Peyer's patch (tissue), 4 donors: ENCODE data around the gene WFIKKN2. TPM values are rescaled to one million over a fixed set of nuclear protein-coding genes. Genes with fewer than 3 reads are reported as not detected.

Experiments used
- DNase-seq, 3 donors: peaks; one replicate each; pipeline ENCODE4 v3.0.0-alpha.2; 2017 to 2019
- H3K27ac ChIP-seq, 4 donors: fragments of 200-600 bp; sonication (generic); one replicate each; pipeline ENCODE4 v1.5.1; 2016 to 2019
- H3K27me3 ChIP-seq, 2 donors: fragments of 200-600 bp; sonication (generic); one replicate each; pipeline ENCODE4 v1.5.1; 2019
- H3K36me3 ChIP-seq, 3 donors: fragments of 200-600 bp; sonication (generic); one replicate each; pipeline ENCODE4 v1.5.1; 2016 to 2019
- H3K4me1 ChIP-seq, 4 donors: fragments of 200-600 bp; sonication (generic); one replicate each; pipeline ENCODE4 v1.5.1; 2016 to 2019
- H3K4me3 ChIP-seq, 4 donors: fragments of 200-600 bp; sonication (generic); 1 replicate in 3 of 4; 2 replicates in 1 of 4; pipeline ENCODE4 v1.5.1; 2016 to 2019; ENCODE audit warnings: mild to moderate bottlenecking in 1 of 4
- H3K9me3 ChIP-seq, 4 donors: fragments of 200-600 bp; sonication (generic); one replicate each; pipeline ENCODE4 v1.5.1; 2016 to 2019; ENCODE audit warnings: mild to moderate bottlenecking in 1 of 4
- CTCF ChIP-seq, 6 experiments: fragments of 450-650 bp in 4 of 6; fragments of 200-600 bp in 2 of 6; sonication (generic) in 1 of 6; IDR thresholded peaks; one replicate each; pipeline ENCODE4 v1.5.1; 2017 to 2019; ENCODE audit warnings: antibody characterized with exemption in 6 of 6, mild to moderate bottlenecking in 3 of 6, moderate library complexity in 1 of 6
- POLR2A ChIP-seq, 2 donors: fragments of 450-650 bp; IDR thresholded peaks; one replicate each; pipeline ENCODE4 v1.5.1; 2017; ENCODE audit warnings: antibody characterized with exemption in 2 of 2, mild to moderate bottlenecking in 2 of 2, moderate library complexity in 2 of 2
- total RNA-seq, 4 donors: library from RNA; depleted of rRNA; stranded (reverse); fragments of >200 nt; gene quantifications; one replicate each; pipeline ENCODE4 v1.1.0, GENCODE V29; 2016

The WFIKKN2 gene
- total RNA-seq, 4 donors from 2014 or later = not detected

GRCh38 chr17:50842506-50843149, 7.2 kb downstream of the WFIKKN2 start:
- Histone ChIP-seq H3K27me3 (no peaks in the 10 kb centered on the region), H3K4me1 (no peaks in the 10 kb centered on the region), H3K27ac (no peak overlapping the region), H3K36me3 (no peaks in the 10 kb centered on the region), H3K4me3 (no peak overlapping the region), H3K9me3 (no peaks in the 10 kb centered on the region)
- DNase-seq = no peak
- TF ChIP-seq CTCF (IDR thresholded peaks at IDR 0.05) = no peak
- TF ChIP-seq POLR2A (IDR thresholded peaks at IDR 0.05) = no peak

GRCh38 chr17:50843150-50843905, 7.9 kb downstream of the WFIKKN2 start:
- Histone ChIP-seq H3K36me3 (no peaks in the 10 kb centered on the region), H3K27ac (no peak overlapping the region), H3K9me3 (no peaks in the 10 kb centered on the region), H3K4me3 (no peak overlapping the region), H3K4me1 (no peaks in the 10 kb centered on the region), H3K27me3 (no peaks in the 10 kb centered on the region)
- no peak for DNase-seq
- no peak for TF ChIP-seq POLR2A (IDR thresholded peaks at IDR 0.05)

- no peak for DNase-seq
- H3K4me1 ChIP-seq = no peaks in the 10 kb centered on the region
- no peak overlapping the region for H3K27ac ChIP-seq
- H3K4me3 ChIP-seq = no peak overlapping the region
- H3K36me3 ChIP-seq = no peaks in the 10 kb centered on the region
- TF ChIP-seq CTCF (IDR thresholded peaks at IDR 0.05) (no peak), POLR2A (IDR thresholded peaks at IDR 0.05) (no peak)
- no peaks in the 10 kb centered on the region for H3K9me3 ChIP-seq
- no peaks in the 10 kb centered on the region for H3K27me3 ChIP-seq
Observed at GRCh38 chr17:50844117-50844700, 8.8 kb downstream of the WFIKKN2 start.

- no peaks in the 10 kb centered on the region for H3K27me3 ChIP-seq
- no peaks in the 10 kb centered on the region for H3K4me1 ChIP-seq
- no peaks in the 10 kb centered on the region for H3K36me3 ChIP-seq
- H3K27ac ChIP-seq = no peak overlapping the region
- no peak overlapping the region for H3K4me3 ChIP-seq
- TF ChIP-seq CTCF (IDR thresholded peaks at IDR 0.05) = no peak
- TF ChIP-seq POLR2A (IDR thresholded peaks at IDR 0.05) = no peak
- DNase-seq = no peak
- H3K9me3 ChIP-seq = no peaks in the 10 kb centered on the region
Observed at GRCh38 chr17:50845240-50846147, 10.1 kb downstream of the WFIKKN2 start.

- TF ChIP-seq POLR2A (IDR thresholded peaks at IDR 0.05) (no peak), CTCF (IDR thresholded peaks at IDR 0.05) (no peak)
- Histone ChIP-seq H3K27ac (no peak overlapping the region), H3K27me3 (no peaks in the 10 kb centered on the region), H3K36me3 (no peaks in the 10 kb centered on the region), H3K4me3 (no peak overlapping the region), H3K4me1 (peaks cover 0 to 3% (median 0%) of the 10 kb centered on the region in 4 donors), H3K9me3 (no peaks in the 10 kb centered on the region)
- no peak for DNase-seq
Observed at GRCh38 chr17:50847566-50847965, 12.2 kb downstream of the WFIKKN2 start.
